K562 (cell line): ENCODE measurements around the gene SMIM41. TPM values are rescaled to one million over a fixed set of nuclear protein-coding genes. Genes with fewer than 3 reads are reported as not detected.

Source experiments
- FUS ChIP-seq: fragments of 200-400 bp; formaldehyde crosslinking; optimal IDR thresholded peaks from 2 replicates; pipeline ENCODE3; 2017; ENCODE audit warnings: low read depth, low read length
- HIVEP1 ChIP-seq: fragments of 250-450 bp; sonication (Bioruptor Pico); IDR thresholded peaks from 2 replicates; pipeline ENCODE4 v1.4.0; 2020; ENCODE audit warnings: mild to moderate bottlenecking
- MTA1 ChIP-seq: fragments of 450-650 bp; IDR thresholded peaks from 2 replicates; pipeline ENCODE4 v1.6.1; 2017; ENCODE audit warnings: borderline replicate concordance
- RBFOX2 ChIP-seq: fragments of 200-400 bp; formaldehyde crosslinking; IDR thresholded peaks from 2 replicates; pipeline ENCODE4 v1.6.1; 2017; ENCODE audit warnings: low read depth, mild to moderate bottlenecking, low read length, moderate library complexity
- SMC3 ChIP-seq: conservative IDR thresholded peaks from 2 replicates; pipeline ENCODE4 v1.6.1; 2011; ENCODE audit warnings: low read depth, low read length, improper control_type of control experiment; ENCODE audit not compliant: insufficient read depth
- TEAD4 ChIP-seq, 2 experiments: sonication (generic) in 1 of 2; formaldehyde crosslinking in 1 of 2; IDR thresholded peaks; 2 replicates each; pipeline versions ENCODE4 v1.6.1 to v1.8.0; 2012 to 2022; ENCODE audit warnings: borderline replicate concordance in 1 of 2, inconsistent platforms in 1 of 2, low read length in 1 of 2, mild to moderate bottlenecking in 1 of 2, missing genetic modification reagents in 1 of 2
- XRCC3 ChIP-seq: fragments of 450-650 bp; IDR thresholded peaks from 2 replicates; pipeline ENCODE4 v1.6.1; 2017; ENCODE audit warnings: mild to moderate bottlenecking, moderate library complexity
- ZNF384 ChIP-seq: IDR thresholded peaks from 2 replicates; pipeline ENCODE4 v1.6.1; 2012; ENCODE audit warnings: low read depth, low read length, improper control_type of control experiment
- polyA plus RNA-seq, 8 experiments: library from polyadenylated mRNA; depleted of rRNA in 4 of 8; stranded (reverse) in 5 of 8; unstranded in 3 of 8; fragments of >200 nt; fragmentation: Nextera tagmentation in 2 of 8; fragmentation: Illumina TruSeq in 1 of 8; extraction: Ambion mirVana in 2 of 8; extraction: Trizol in 1 of 8; gene quantifications; 2 replicates each; pipeline versions ENCODE4 v1.2.1 to v1.2.3, GENCODE V29; 2011 to 2014; ENCODE audit warnings: inconsistent platforms in 1 of 8, missing spikeins in 1 of 8
- total RNA-seq, 7 experiments: library from RNA; depleted of rRNA in 6 of 7; stranded (reverse); fragments of >200 nt in 6 of 7; fragmentation: Illumina TruSeq in 2 of 7; extraction: Trizol in 2 of 7; gene quantifications; 2 replicates each; pipeline versions ENCODE4 v1.2.1 to v1.2.3, GENCODE V29; 2011 to 2021; ENCODE audit warnings: low replicate concordance in 1 of 7
- TF ChIP-seq, protein P1 (sequence below), 2 experiments: IDR thresholded peaks; 2 replicates each; pipeline ENCODE4 v1.6.1; 2011; ENCODE audit warnings: borderline replicate concordance in 1 of 2, control low read depth in 1 of 2, low read depth in 1 of 2, low read length in 1 of 2, mild to moderate bottlenecking in 1 of 2, mixed read lengths in 1 of 2, moderate library complexity in 1 of 2; ENCODE audit not compliant: insufficient read depth in 1 of 2, insufficient read length in 1 of 2, poor library complexity in 1 of 2, severe bottlenecking in 1 of 2; ENCODE audit errors: extremely low read depth in 1 of 2

Gene SMIM41
- total and polyA plus RNA-seq, 9 of the 15 experiments (the other 6 are each of a cell fraction or from before 2014, with no cell fraction given), result not detected

DNA sequence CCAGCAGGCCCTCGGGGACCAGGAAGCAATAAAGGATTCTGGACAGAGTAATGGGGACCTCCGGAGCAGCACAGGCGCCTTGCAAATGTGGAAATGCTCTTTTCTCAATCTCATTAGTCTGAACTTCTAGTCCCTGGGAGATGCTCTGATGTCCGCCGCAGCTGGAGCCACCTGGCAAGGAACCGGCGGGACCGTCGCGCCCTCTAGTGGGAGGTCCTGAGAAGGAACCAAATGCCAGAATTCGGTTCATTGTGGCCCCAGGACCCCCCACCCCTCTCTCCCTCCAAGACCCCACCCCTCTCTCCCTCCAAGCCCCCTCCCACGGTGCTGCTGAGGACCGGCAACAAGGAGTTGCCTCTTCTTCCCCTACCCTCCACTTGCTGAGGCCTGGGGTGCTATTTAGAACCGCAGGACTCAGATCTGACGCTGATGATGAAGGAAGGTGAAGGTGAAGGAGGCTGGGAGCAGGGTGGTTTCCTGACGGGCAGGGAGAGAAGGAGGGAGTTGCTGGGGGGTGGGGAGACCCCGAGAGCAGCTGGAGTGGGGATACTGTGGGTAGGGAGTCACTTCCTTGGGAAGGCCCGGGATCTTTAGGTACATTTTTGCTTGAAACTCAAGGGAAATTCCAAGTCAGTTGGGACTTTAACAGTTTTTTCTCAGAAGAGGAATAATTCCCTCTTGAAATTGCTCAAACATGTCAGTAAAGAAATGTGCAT lies 42.5 kb downstream of the SMIM41 start (continued):
- TF ChIP-seq SMC3, result 0 out of 2 replicates have a peak, but pooled peaks have one; percentile 31
- no peak for TF ChIP-seq FUS
- TF ChIP-seq MTA1, result no peak
- TF ChIP-seq XRCC3, result no peak
- no peak for TF ChIP-seq TEAD4 (IDR thresholded peaks at IDR 0.05; ENCODE audit: low read length)
- TF ChIP-seq TEAD4 (CRISPR knock-in tag; IDR thresholded peaks at IDR 0.05; ENCODE audit: borderline replicate concordance), result 0 out of 2 replicates have a peak, but pooled peaks have one; percentile 49
- TF ChIP-seq, protein P1, sequence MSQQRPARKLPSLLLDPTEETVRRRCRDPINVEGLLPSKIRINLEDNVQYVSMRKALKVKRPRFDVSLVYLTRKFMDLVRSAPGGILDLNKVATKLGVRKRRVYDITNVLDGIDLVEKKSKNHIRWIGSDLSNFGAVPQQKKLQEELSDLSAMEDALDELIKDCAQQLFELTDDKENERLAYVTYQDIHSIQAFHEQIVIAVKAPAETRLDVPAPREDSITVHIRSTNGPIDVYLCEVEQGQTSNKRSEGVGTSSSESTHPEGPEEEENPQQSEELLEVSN (IDR thresholded peaks at IDR 0.05; ENCODE audit: borderline replicate concordance in 1 of 2, extremely low read depth in 1 of 2, insufficient read depth in 1 of 2, insufficient read length in 1 of 2, low read depth in 1 of 2, low read length in 1 of 2, poor library complexity in 1 of 2, severe bottlenecking in 1 of 2), result peak in 1 of 2 experiments; percentile 25
- TF ChIP-seq RBFOX2, result no peak
- TF ChIP-seq ZNF384, result peak; percentile 16; the same call in 1 of the 2 replicates
- TF ChIP-seq HIVEP1 (CRISPR knock-in tag), result no peak
